Kidney epithelial cell (primary cell): ENCODE results near the gene ENGASE. TPM values are rescaled to one million over a fixed set of nuclear protein-coding genes. Genes with fewer than 3 reads are reported as not detected.

Experiments used
- DNase-seq: peaks from one replicate; pipeline ENCODE4 v3.0.0-alpha.2; 2010; ENCODE audit warnings: low read depth
- H3K27me3 ChIP-seq: 2 replicates; pipeline ENCODE4 v1.6.0; 2011; ENCODE audit warnings: low read length; ENCODE audit not compliant: control insufficient read depth, insufficient read depth
- H3K36me3 ChIP-seq: 2 replicates; pipeline ENCODE4 v1.5.1; 2011; ENCODE audit warnings: low read length; ENCODE audit not compliant: control insufficient read depth, insufficient read depth
- H3K4me3 ChIP-seq: 2 replicates; pipeline ENCODE4 v1.5.1; 2011; ENCODE audit warnings: low read depth, mild to moderate bottlenecking, control low read depth, low read length
- total RNA-seq: library from RNA; depleted of rRNA; stranded (reverse); fragments of >200 nt; gene quantifications from 2 replicates; pipeline ENCODE4 v1.2.3, GENCODE V29; 2015
- TF ChIP-seq, protein P1 (sequence below): IDR thresholded peaks from 2 replicates; pipeline ENCODE4 v1.5.1; 2011; ENCODE audit warnings: mild to moderate bottlenecking, moderate library complexity, low read length, control low read depth, inconsistent platforms; ENCODE audit not compliant: insufficient read depth, poor library complexity, severe bottlenecking

ENGASE gene
- total RNA-seq, 1 donor from 2014 or later, result 9.0 TPM

DNA sequence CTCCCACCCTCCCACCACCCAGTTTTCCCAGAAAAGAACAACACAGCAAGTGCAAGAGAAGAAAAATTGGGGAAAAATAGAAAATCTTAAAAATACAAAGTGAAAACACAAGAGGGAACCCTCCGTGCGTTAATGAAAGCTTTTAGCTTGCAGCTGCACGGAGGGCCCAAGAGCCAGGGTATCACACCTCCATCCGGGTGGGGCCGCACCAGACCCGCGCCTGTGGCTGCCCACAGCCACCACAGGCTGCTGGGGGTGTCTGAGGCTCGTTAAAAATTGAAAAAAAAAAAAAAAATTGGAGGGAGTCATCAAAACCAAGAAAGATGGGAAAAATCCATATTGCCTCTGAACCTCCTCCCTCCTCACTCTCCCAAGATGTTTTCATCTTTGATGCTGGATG lies 18.6 kb downstream of the ENGASE start:
- Histone ChIP-seq H3K36me3 (no peaks in the 10 kb centered on the region), H3K4me3 (no peak overlapping the region), H3K27me3 (peaks cover 74% of the 10 kb centered on the region)
- TF ChIP-seq, protein P1, sequence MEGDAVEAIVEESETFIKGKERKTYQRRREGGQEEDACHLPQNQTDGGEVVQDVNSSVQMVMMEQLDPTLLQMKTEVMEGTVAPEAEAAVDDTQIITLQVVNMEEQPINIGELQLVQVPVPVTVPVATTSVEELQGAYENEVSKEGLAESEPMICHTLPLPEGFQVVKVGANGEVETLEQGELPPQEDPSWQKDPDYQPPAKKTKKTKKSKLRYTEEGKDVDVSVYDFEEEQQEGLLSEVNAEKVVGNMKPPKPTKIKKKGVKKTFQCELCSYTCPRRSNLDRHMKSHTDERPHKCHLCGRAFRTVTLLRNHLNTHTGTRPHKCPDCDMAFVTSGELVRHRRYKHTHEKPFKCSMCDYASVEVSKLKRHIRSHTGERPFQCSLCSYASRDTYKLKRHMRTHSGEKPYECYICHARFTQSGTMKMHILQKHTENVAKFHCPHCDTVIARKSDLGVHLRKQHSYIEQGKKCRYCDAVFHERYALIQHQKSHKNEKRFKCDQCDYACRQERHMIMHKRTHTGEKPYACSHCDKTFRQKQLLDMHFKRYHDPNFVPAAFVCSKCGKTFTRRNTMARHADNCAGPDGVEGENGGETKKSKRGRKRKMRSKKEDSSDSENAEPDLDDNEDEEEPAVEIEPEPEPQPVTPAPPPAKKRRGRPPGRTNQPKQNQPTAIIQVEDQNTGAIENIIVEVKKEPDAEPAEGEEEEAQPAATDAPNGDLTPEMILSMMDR, result no peak
- DNase-seq, result no peak

DNA sequence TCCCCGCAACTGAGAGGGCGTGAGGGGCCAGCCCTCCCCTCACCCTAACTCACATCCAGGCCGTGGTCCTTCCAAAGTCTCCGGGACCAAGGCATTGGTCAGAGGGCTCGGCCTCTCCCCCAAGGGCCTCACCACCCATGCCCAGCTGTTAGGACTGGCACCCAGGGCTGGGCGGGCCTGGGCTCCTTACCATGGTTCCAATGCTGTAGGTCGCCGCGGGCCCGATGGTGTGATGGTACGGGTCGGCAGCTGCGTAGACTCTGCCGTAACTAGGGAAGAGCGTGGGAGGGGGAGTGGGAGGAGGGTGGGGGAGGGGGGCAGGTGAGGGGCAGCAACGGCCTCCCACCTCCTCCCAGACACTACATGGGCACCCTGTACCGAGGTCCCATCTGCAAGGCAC lies 19.6 kb downstream of the ENGASE start:
- Histone ChIP-seq H3K4me3 (no peak overlapping the region), H3K36me3 (no peaks in the 10 kb centered on the region), H3K27me3 (peaks cover 74% of the 10 kb centered on the region)
- TF ChIP-seq, protein P1, result no peak
- DNase-seq, result no peak

- Histone ChIP-seq H3K27me3 (peaks cover 67% of the 10 kb centered on the region), H3K36me3 (no peaks in the 10 kb centered on the region), H3K4me3 (no peak overlapping the region)
- no peak for DNase-seq
- TF ChIP-seq, protein P1, result no peak
Observed at GRCh38 chr17:79095345-79096055, 20.9 kb downstream of the ENGASE start.

- DNase-seq, result no peak
- peaks cover 66% of the 10 kb centered on the region for H3K27me3 ChIP-seq
- H3K36me3 ChIP-seq, result no peaks in the 10 kb centered on the region
- no peak overlapping the region for H3K4me3 ChIP-seq
- TF ChIP-seq, protein P1, result no peak
Observed at GRCh38 chr17:79096477-79096876, 21.9 kb downstream of the ENGASE start.

- TF ChIP-seq, protein P1, result no peak
- H3K36me3 ChIP-seq, result no peaks in the 10 kb centered on the region
- peaks cover 73% of the 10 kb centered on the region for H3K27me3 ChIP-seq
- DNase-seq, result no peak
- H3K4me3 ChIP-seq, result no peak overlapping the region
Observed at GRCh38 chr17:79097226-79098055, 22.8 kb downstream of the ENGASE start.
